GM18505 (cell line): Measurements from ENCODE around the gene ATP1B1.

Experiments
- ATAC-seq: cut with Tn5 transposase; IDR thresholded peaks from one replicate; pipeline ENCODE4 v1.9.1; 2021; ENCODE audit not compliant: unreplicated experiment
- POLR2A ChIP-seq: IDR thresholded peaks from 4 replicates; pipeline ENCODE4 v1.6.1; 2011; ENCODE audit warnings: borderline replicate concordance; ENCODE audit not compliant: insufficient read depth, insufficient read length; ENCODE audit errors: extremely low read depth

ATP1B1 gene

GRCh38 chr1:169103002-169103401 lies 3.5 kb upstream of the ATP1B1 start:
- ATAC-seq = no peak

GRCh38 chr1:169103480-169103893 lies 3.0 kb upstream of the ATP1B1 start:
- no peak for ATAC-seq
- no peak for TF ChIP-seq POLR2A

More at GRCh38 chr1:169103002-169103401, 3.5 kb upstream of the ATP1B1 start:
- no peak for TF ChIP-seq POLR2A

GRCh38 chr1:169105087-169105433 lies 1.4 kb upstream of the ATP1B1 start:
- no peak for TF ChIP-seq POLR2A
- no peak for ATAC-seq

- ATAC-seq = peak; percentile 34
- TF ChIP-seq POLR2A = no peak
Observed at GRCh38 chr1:169105434-169106094, 926 bp upstream of the ATP1B1 start.

- no peak for ATAC-seq
Observed at GRCh38 chr1:169106921-169107602, 572 bp downstream of the ATP1B1 start.

GRCh38 chr1:169107603-169108208 lies 1.2 kb downstream of the ATP1B1 start:
- no peak for ATAC-seq
- no peak for TF ChIP-seq POLR2A

More at GRCh38 chr1:169106921-169107602, 572 bp downstream of the ATP1B1 start:
- TF ChIP-seq POLR2A = no peak

- no peak for ATAC-seq
- no peak for TF ChIP-seq POLR2A
Observed at GRCh38 chr1:169108223-169108622, 1.7 kb downstream of the ATP1B1 start.

GRCh38 chr1:169108863-169109560 lies 2.5 kb downstream of the ATP1B1 start:
- ATAC-seq = no peak
- TF ChIP-seq POLR2A = no peak

GRCh38 chr1:169109561-169110134 lies 3.2 kb downstream of the ATP1B1 start:
- no peak for ATAC-seq
- no peak for TF ChIP-seq POLR2A

GRCh38 chr1:169110236-169110635 lies 3.7 kb downstream of the ATP1B1 start:
- no peak for TF ChIP-seq POLR2A
- ATAC-seq = no peak

GRCh38 chr1:169110689-169111447 lies 4.4 kb downstream of the ATP1B1 start:
- no peak for ATAC-seq
- no peak for TF ChIP-seq POLR2A

GRCh38 chr1:169111472-169111871 lies 5.0 kb downstream of the ATP1B1 start:
- no peak for ATAC-seq
- no peak for TF ChIP-seq POLR2A
